NCI-H345 treated with DMSO at 0.1 percent for 48 hours (cell line): ENCODE measurements around the gene CRKL.

Source experiments
- DNase-seq: peaks from one replicate; lab custom pipeline; 2025; ENCODE audit not compliant: unreplicated experiment; lab: John Stamatoyannopoulos, UW

The CRKL gene

GRCh38 chr22:20994902-20995241, 77.7 kb downstream of the CRKL start:
- DNase-seq = no peak

- DNase-seq = no peak
These were observed 78.3 kb downstream of the CRKL start for GRCh38 chr22:20995329-20996030.

GRCh38 chr22:20996031-20996410, 78.8 kb downstream of the CRKL start:
- DNase-seq = no peak

- DNase-seq = no peak
These were observed 79.7 kb downstream of the CRKL start for GRCh38 chr22:20996598-20997535.

- DNase-seq = no peak
These were observed 80.5 kb downstream of the CRKL start for GRCh38 chr22:20997536-20998257.

- DNase-seq = no peak
These were observed 81.5 kb downstream of the CRKL start for GRCh38 chr22:20998411-20999336.

- DNase-seq = no peak
These were observed 82.4 kb downstream of the CRKL start for GRCh38 chr22:20999350-21000206.

- no peak for DNase-seq
These were observed 83.2 kb downstream of the CRKL start for GRCh38 chr22:21000207-21000986.

- no peak for DNase-seq
These were observed 83.9 kb downstream of the CRKL start for GRCh38 chr22:21000987-21001600.

- DNase-seq = peak; percentile 63
These were observed 84.6 kb downstream of the CRKL start, which contains the start of gene THAP7 for GRCh38 chr22:21001601-21002325. THAP7 (minus strand) TSS chr22:21002118; CDS start chr22:21001911, 207 bp downstream.
